Smooth muscle cell (in vitro differentiated cells): ENCODE results near the gene TAS1R3. TPM values are rescaled to one million over a fixed set of nuclear protein-coding genes. Genes with fewer than 3 reads are reported as not detected.

ENCODE experiments used
- DNase-seq: peaks from one replicate; lab custom pipeline; 2025; ENCODE audit not compliant: unreplicated experiment; lab: John Stamatoyannopoulos, UW
- H2AFZ ChIP-seq: fragments of 200-600 bp; sonication (generic); 2 replicates; pipeline ENCODE4 v1.6.0; 2016; ENCODE audit warnings: antibody characterized with exemption, low read depth, mild to moderate bottlenecking
- H3F3A ChIP-seq: fragments of 200-600 bp; sonication (generic); 2 replicates; pipeline ENCODE4 v1.6.0; 2017; ENCODE audit warnings: antibody characterized with exemption, low read depth
- H3K27ac ChIP-seq: fragments of 200-600 bp; sonication (generic); 2 replicates; pipeline ENCODE4 v1.5.1; 2016; ENCODE audit warnings: low read depth, mild to moderate bottlenecking
- H3K27me3 ChIP-seq: fragments of 200-600 bp; sonication (generic); 2 replicates; pipeline ENCODE4 v1.6.1; 2016; ENCODE audit warnings: low read depth, mild to moderate bottlenecking
- H3K36me3 ChIP-seq: fragments of 200-600 bp; sonication (generic); 2 replicates; pipeline ENCODE4 v1.5.1; 2016; ENCODE audit warnings: low read depth
- H3K4me1 ChIP-seq: fragments of 200-600 bp; sonication (generic); 2 replicates; pipeline ENCODE4 v1.5.1; 2016; ENCODE audit warnings: low read depth
- H3K4me2 ChIP-seq: fragments of 200-600 bp; sonication (generic); 2 replicates; pipeline ENCODE4 v1.6.0; 2016; ENCODE audit warnings: mild to moderate bottlenecking
- H3K4me3 ChIP-seq: fragments of 200-600 bp; sonication (generic); 2 replicates; pipeline ENCODE4 v1.5.1; 2016; ENCODE audit warnings: mild to moderate bottlenecking
- H3K79me2 ChIP-seq: fragments of 200-600 bp; sonication (generic); 2 replicates; pipeline ENCODE4 v1.6.0; 2016; ENCODE audit warnings: low read depth, mild to moderate bottlenecking
- H3K9ac ChIP-seq: fragments of 200-600 bp; sonication (generic); 2 replicates; pipeline ENCODE4 v1.6.0; 2016; ENCODE audit warnings: low read depth
- H3K9me3 ChIP-seq: fragments of 200-600 bp; sonication (generic); replicated peaks from 2 replicates; pipeline ENCODE4 v1.5.1; 2016; ENCODE audit warnings: low read depth
- H4K20me1 ChIP-seq: fragments of 200-600 bp; sonication (generic); 2 replicates; pipeline ENCODE4 v1.6.0; 2016; ENCODE audit warnings: low read depth
- WGBS: methylation state at CpG from one replicate; pipeline ENCODE4 v1.1.7; 2016; ENCODE audit warnings: low lambda C conversion rate; 5-methylcytosine and 5-hydroxymethylcytosine counted together
- polyA plus RNA-seq: library from polyadenylated mRNA; unstranded; fragments of >200 nt; fragmentation: Nextera tagmentation; extraction: Ambion mirVana; gene quantifications from 2 replicates; pipeline ENCODE4 v1.2.1, GENCODE V29; 2016
- total RNA-seq: library from RNA; depleted of rRNA; stranded (reverse); fragments of >200 nt; gene quantifications from 2 replicates; pipeline ENCODE4 v1.2.3, GENCODE V29; 2014
- TF ChIP-seq, protein P1 (sequence below): fragments of 200-600 bp; sonication (generic); IDR thresholded peaks from 2 replicates; pipeline ENCODE4 v1.5.1; 2017; ENCODE audit warnings: borderline replicate concordance, mild to moderate bottlenecking, antibody characterized with exemption; ENCODE audit not compliant: insufficient read depth, poor library complexity, severe bottlenecking

The TAS1R3 gene
- total and polyA plus RNA-seq, 2 experiments from 2014 or later = 0.18 to 0.39 TPM

DNA sequence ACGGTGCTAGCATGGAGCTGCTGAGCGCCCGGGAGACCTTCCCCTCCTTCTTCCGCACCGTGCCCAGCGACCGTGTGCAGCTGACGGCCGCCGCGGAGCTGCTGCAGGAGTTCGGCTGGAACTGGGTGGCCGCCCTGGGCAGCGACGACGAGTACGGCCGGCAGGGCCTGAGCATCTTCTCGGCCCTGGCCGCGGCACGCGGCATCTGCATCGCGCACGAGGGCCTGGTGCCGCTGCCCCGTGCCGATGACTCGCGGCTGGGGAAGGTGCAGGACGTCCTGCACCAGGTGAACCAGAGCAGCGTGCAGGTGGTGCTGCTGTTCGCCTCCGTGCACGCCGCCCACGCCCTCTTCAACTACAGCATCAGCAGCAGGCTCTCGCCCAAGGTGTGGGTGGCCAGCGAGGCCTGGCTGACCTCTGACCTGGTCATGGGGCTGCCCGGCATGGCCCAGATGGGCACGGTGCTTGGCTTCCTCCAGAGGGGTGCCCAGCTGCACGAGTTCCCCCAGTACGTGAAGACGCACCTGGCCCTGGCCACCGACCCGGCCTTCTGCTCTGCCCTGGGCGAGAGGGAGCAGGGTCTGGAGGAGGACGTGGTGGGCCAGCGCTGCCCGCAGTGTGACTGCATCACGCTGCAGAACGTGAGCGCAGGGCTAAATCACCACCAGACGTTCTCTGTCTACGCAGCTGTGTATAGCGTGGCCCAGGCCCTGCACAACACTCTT is 1.1 kb downstream of the TAS1R3 start:
- H3F3A ChIP-seq = no peaks in the 10 kb centered on the region
- TF ChIP-seq, protein P1, sequence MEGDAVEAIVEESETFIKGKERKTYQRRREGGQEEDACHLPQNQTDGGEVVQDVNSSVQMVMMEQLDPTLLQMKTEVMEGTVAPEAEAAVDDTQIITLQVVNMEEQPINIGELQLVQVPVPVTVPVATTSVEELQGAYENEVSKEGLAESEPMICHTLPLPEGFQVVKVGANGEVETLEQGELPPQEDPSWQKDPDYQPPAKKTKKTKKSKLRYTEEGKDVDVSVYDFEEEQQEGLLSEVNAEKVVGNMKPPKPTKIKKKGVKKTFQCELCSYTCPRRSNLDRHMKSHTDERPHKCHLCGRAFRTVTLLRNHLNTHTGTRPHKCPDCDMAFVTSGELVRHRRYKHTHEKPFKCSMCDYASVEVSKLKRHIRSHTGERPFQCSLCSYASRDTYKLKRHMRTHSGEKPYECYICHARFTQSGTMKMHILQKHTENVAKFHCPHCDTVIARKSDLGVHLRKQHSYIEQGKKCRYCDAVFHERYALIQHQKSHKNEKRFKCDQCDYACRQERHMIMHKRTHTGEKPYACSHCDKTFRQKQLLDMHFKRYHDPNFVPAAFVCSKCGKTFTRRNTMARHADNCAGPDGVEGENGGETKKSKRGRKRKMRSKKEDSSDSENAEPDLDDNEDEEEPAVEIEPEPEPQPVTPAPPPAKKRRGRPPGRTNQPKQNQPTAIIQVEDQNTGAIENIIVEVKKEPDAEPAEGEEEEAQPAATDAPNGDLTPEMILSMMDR = no peak
- H3K4me2 ChIP-seq = no peak overlapping the region
- no peaks in the 10 kb centered on the region for H3K27me3 ChIP-seq
- peaks cover 7% of the 10 kb centered on the region for H3K4me1 ChIP-seq
- H4K20me1 ChIP-seq = peaks cover 16% of the 10 kb centered on the region
- DNase-seq = no peak
- no peaks in the 10 kb centered on the region for H3K36me3 ChIP-seq
- H3K9ac ChIP-seq = no peak overlapping the region
- no peak overlapping the region for H3K4me3 ChIP-seq
- no peaks in the 10 kb centered on the region for H3K79me2 ChIP-seq
- 93% methylated on average over 51 of the region's 57 CpGs for WGBS
- H3K9me3 ChIP-seq = no peaks in the 10 kb centered on the region
- H3K27ac ChIP-seq = no peak overlapping the region
- no peak overlapping the region for H2AFZ ChIP-seq

DNA sequence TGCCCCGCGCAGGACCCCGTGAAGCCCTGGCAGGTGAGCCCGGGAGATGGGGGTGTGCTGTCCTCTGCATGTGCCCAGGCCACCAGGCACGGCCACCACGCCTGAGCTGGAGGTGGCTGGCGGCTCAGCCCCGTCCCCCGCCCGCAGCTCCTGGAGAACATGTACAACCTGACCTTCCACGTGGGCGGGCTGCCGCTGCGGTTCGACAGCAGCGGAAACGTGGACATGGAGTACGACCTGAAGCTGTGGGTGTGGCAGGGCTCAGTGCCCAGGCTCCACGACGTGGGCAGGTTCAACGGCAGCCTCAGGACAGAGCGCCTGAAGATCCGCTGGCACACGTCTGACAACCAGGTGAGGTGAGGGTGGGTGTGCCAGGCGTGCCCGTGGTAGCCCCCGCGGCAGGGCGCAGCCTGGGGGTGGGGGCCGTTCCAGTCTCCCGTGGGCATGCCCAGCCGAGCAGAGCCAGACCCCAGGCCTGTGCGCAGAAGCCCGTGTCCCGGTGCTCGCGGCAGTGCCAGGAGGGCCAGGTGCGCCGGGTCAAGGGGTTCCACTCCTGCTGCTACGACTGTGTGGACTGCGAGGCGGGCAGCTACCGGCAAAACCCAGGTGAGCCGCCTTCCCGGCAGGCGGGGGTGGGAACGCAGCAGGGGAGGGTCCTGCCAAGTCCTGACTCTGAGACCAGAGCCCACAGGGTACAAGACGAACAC is 1.8 kb downstream of the TAS1R3 start:
- Histone ChIP-seq H3F3A (no peaks in the 10 kb centered on the region), H3K9me3 (no peaks in the 10 kb centered on the region), H3K4me1 (peaks cover 7% of the 10 kb centered on the region), H3K27me3 (no peaks in the 10 kb centered on the region), H3K27ac (no peak overlapping the region), H3K4me2 (no peak overlapping the region), H3K79me2 (no peaks in the 10 kb centered on the region), H3K9ac (no peak overlapping the region), H2AFZ (no peak overlapping the region), H3K36me3 (no peaks in the 10 kb centered on the region), H4K20me1 (peaks cover 16% of the 10 kb centered on the region), H3K4me3 (no peak overlapping the region)
- 89% methylated on average over 39 of the region's 48 CpGs for WGBS
- TF ChIP-seq, protein P1 = no peak
- DNase-seq = no peak

DNA sequence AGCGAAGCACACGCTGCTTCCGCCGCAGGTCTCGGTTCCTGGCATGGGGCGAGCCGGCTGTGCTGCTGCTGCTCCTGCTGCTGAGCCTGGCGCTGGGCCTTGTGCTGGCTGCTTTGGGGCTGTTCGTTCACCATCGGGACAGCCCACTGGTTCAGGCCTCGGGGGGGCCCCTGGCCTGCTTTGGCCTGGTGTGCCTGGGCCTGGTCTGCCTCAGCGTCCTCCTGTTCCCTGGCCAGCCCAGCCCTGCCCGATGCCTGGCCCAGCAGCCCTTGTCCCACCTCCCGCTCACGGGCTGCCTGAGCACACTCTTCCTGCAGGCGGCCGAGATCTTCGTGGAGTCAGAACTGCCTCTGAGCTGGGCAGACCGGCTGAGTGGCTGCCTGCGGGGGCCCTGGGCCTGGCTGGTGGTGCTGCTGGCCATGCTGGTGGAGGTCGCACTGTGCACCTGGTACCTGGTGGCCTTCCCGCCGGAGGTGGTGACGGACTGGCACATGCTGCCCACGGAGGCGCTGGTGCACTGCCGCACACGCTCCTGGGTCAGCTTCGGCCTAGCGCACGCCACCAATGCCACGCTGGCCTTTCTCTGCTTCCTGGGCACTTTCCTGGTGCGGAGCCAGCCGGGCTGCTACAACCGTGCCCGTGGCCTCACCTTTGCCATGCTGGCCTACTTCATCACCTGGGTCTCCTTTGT is 2.6 kb downstream of the TAS1R3 start:
- TF ChIP-seq, protein P1 = no peak
- Histone ChIP-seq H3K4me3 (no peak overlapping the region), H3K4me1 (peaks cover 7% of the 10 kb centered on the region), H3K79me2 (no peaks in the 10 kb centered on the region), H3K9me3 (no peaks in the 10 kb centered on the region), H3K4me2 (no peak overlapping the region), H3K27me3 (no peaks in the 10 kb centered on the region), H3K27ac (no peak overlapping the region), H3F3A (no peaks in the 10 kb centered on the region), H3K9ac (no peak overlapping the region), H3K36me3 (no peaks in the 10 kb centered on the region), H2AFZ (no peak overlapping the region), H4K20me1 (peaks cover 16% of the 10 kb centered on the region)
- no peak for DNase-seq
- WGBS = 94% methylated on average over 36 of the region's 36 CpGs
